Stimulated activated CD8-positive, alpha-beta memory T cell treated with anti-CD3 and anti-CD28 coated beads, Interleukin-7, amount 100 ng/mL, for 48 hours (primary cell): ENCODE data around the gene GCGR.
"Not testable (repeated sequence)": the region's sequence is repeated elsewhere in the genome, so short reads cannot be mapped to it uniquely, and the experiment has no call there.

Experiments used
- DNase-seq, 2 donors: peaks; one replicate each; pipeline ENCODE4 v3.0.0-alpha.2; 2020; ENCODE audit warnings: low read depth in 1 of 2; ENCODE audit errors: extremely low read depth in 1 of 2

GCGR gene

GRCh38 chr17:81831957-81832607 lies 28.1 kb downstream of the GCGR start:
- DNase-seq: peak; percentile 18 to 44

- DNase-seq: peak; percentile 14 to 34
These were observed 28.7 kb downstream of the GCGR start for GRCh38 chr17:81832608-81833159.

- peak; percentile 93 to 97 for DNase-seq
These were observed 29.4 kb downstream of the GCGR start, which contains the start of gene MCRIP1 for GRCh38 chr17:81833160-81833920. Gene MCRIP1 (minus strand): TSS chr17:81833291. CDS start chr17:81824506, 8,785 bp downstream.

GRCh38 chr17:81833921-81834830 lies 30.2 kb downstream of the GCGR start:
- no peak for DNase-seq

GRCh38 chr17:81834831-81835267 lies 30.9 kb downstream of the GCGR start, which contains the start of gene PPP1R27:
Gene PPP1R27 (minus strand): TSS chr17:81835050. CDS start chr17:81834953, 97 bp downstream.
- DNase-seq: no peak

- no peak for DNase-seq
These were observed 33.7 kb downstream of the GCGR start for GRCh38 chr17:81837641-81838040.

- no peak for DNase-seq
These were observed 34.9 kb downstream of the GCGR start for GRCh38 chr17:81838753-81839255.

GRCh38 chr17:81839301-81839700 lies 35.4 kb downstream of the GCGR start:
- DNase-seq: no peak

GRCh38 chr17:81840059-81840458 lies 36.1 kb downstream of the GCGR start:
- DNase-seq: not testable (repeated sequence)

GRCh38 chr17:81840826-81841778 lies 37.2 kb downstream of the GCGR start:
- no peak for DNase-seq

GRCh38 chr17:81841866-81842265 lies 37.9 kb downstream of the GCGR start:
- DNase-seq: no peak

- DNase-seq: no peak
These were observed 38.4 kb downstream of the GCGR start for GRCh38 chr17:81842378-81842724.

- DNase-seq: no peak
These were observed 39.0 kb downstream of the GCGR start for GRCh38 chr17:81842725-81843504.

GRCh38 chr17:81843713-81844326 lies 39.9 kb downstream of the GCGR start:
- no peak for DNase-seq

GRCh38 chr17:81844327-81844851 lies 40.4 kb downstream of the GCGR start:
- no peak for DNase-seq

GRCh38 chr17:81844887-81845286 lies 40.9 kb downstream of the GCGR start:
- no peak for DNase-seq

GRCh38 chr17:81845361-81845760 lies 41.4 kb downstream of the GCGR start:
- no peak for DNase-seq
